DOHH2 (cell line): Measurements from ENCODE around the gene RGS17.

Experiments used
- H3F3A ChIP-seq: fragments of 200-600 bp; sonication (generic), shearing (Covaris generic); 2 replicates; pipeline ENCODE4 v1.6.0; 2016; ENCODE audit warnings: antibody characterized with exemption, mild to moderate bottlenecking; ENCODE audit not compliant: control insufficient read depth, insufficient read depth
- H3K27ac ChIP-seq: fragments of 200-600 bp; sonication (generic); 2 replicates; pipeline ENCODE4 v1.5.1; 2014; ENCODE audit warnings: low read depth, mild to moderate bottlenecking, low read length, moderate library complexity
- H3K27me3 ChIP-seq: fragments of 200-600 bp; sonication (generic); 2 replicates; pipeline ENCODE4 v1.6.1; 2014; ENCODE audit warnings: mild to moderate bottlenecking, low read length, mixed read lengths; ENCODE audit not compliant: control insufficient read depth
- H3K36me3 ChIP-seq: fragments of 200-600 bp; sonication (generic); 2 replicates; pipeline ENCODE4 v1.6.1; 2014; ENCODE audit warnings: mild to moderate bottlenecking, low read length, moderate library complexity, mixed read lengths; ENCODE audit not compliant: control insufficient read depth
- H3K4me1 ChIP-seq: fragments of 200-600 bp; sonication (generic); 2 replicates; pipeline ENCODE4 v1.6.1; 2014; ENCODE audit warnings: mild to moderate bottlenecking, low read length, mixed read lengths; ENCODE audit not compliant: control insufficient read depth
- H3K4me2 ChIP-seq: fragments of 200-600 bp; sonication (generic); 2 replicates; pipeline ENCODE4 v1.6.0; 2014; ENCODE audit warnings: mild to moderate bottlenecking, low read length, moderate library complexity
- H3K4me3 ChIP-seq: fragments of 200-600 bp; sonication (generic); 2 replicates; pipeline ENCODE4 v1.5.1; 2014; ENCODE audit warnings: mild to moderate bottlenecking, low read length, mixed read lengths
- H3K79me2 ChIP-seq: fragments of 200-600 bp; sonication (generic); 2 replicates; pipeline ENCODE4 v1.6.1; 2014; ENCODE audit warnings: mild to moderate bottlenecking, low read length, mixed read lengths; ENCODE audit not compliant: control insufficient read depth
- H3K9me2 ChIP-seq: fragments of 200-600 bp; sonication (generic); replicated peaks from 2 replicates; pipeline ENCODE4 v1.6.1; 2014; ENCODE audit warnings: mild to moderate bottlenecking, low read length, mixed read lengths; ENCODE audit not compliant: control insufficient read depth
- H3K9me3 ChIP-seq: fragments of 200-600 bp; sonication (generic); 2 replicates; pipeline ENCODE4 v1.6.1; 2014; ENCODE audit warnings: antibody characterized with exemption, low read length, mixed read lengths; ENCODE audit not compliant: control insufficient read depth, insufficient read depth
- H4K20me1 ChIP-seq: fragments of 200-600 bp; sonication (generic); 2 replicates; pipeline ENCODE4 v1.6.0; 2014; ENCODE audit warnings: low read depth, mild to moderate bottlenecking, antibody characterized with exemption, low read length, moderate library complexity; ENCODE audit not compliant: control insufficient read depth, insufficient read depth
- EZH2phosphoT487 ChIP-seq: fragments of 200-600 bp; sonication (generic); IDR thresholded peaks from 2 replicates; pipeline ENCODE4 v1.6.1; 2017; ENCODE audit warnings: borderline replicate concordance, mild to moderate bottlenecking, antibody characterized with exemption, low read length, moderate library complexity, mixed read lengths
- TF ChIP-seq, protein P1 (sequence below): fragments of 200-600 bp; sonication (generic); IDR thresholded peaks from one replicate; pipeline ENCODE4 v1.5.1; 2014; ENCODE audit warnings: antibody characterized with exemption, mild to moderate bottlenecking, low read depth, low read length; ENCODE audit not compliant: poor library complexity, severe bottlenecking

Gene RGS17

GRCh38 chr6:153018355-153018754, 112.7 kb downstream of the RGS17 start:
- TF ChIP-seq, protein P1, sequence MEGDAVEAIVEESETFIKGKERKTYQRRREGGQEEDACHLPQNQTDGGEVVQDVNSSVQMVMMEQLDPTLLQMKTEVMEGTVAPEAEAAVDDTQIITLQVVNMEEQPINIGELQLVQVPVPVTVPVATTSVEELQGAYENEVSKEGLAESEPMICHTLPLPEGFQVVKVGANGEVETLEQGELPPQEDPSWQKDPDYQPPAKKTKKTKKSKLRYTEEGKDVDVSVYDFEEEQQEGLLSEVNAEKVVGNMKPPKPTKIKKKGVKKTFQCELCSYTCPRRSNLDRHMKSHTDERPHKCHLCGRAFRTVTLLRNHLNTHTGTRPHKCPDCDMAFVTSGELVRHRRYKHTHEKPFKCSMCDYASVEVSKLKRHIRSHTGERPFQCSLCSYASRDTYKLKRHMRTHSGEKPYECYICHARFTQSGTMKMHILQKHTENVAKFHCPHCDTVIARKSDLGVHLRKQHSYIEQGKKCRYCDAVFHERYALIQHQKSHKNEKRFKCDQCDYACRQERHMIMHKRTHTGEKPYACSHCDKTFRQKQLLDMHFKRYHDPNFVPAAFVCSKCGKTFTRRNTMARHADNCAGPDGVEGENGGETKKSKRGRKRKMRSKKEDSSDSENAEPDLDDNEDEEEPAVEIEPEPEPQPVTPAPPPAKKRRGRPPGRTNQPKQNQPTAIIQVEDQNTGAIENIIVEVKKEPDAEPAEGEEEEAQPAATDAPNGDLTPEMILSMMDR: no peak
- TF ChIP-seq EZH2phosphoT487: no peak
- Histone ChIP-seq H3K4me2 (no peak overlapping the region), H3K36me3 (no peaks in the 10 kb centered on the region), H3K27ac (no peak overlapping the region), H3K27me3 (no peaks in the 10 kb centered on the region), H3K79me2 (no peaks in the 10 kb centered on the region), H3K4me1 (no peaks in the 10 kb centered on the region), H3F3A (no peaks in the 10 kb centered on the region), H3K4me3 (no peak overlapping the region), H3K9me2 (no peaks in the 10 kb centered on the region), H4K20me1 (no peaks in the 10 kb centered on the region), H3K9me3 (no peaks in the 10 kb centered on the region)

- no peaks in the 10 kb centered on the region for H3K4me1 ChIP-seq
- no peaks in the 10 kb centered on the region for H3F3A ChIP-seq
- no peak overlapping the region for H3K27ac ChIP-seq
- TF ChIP-seq EZH2phosphoT487: no peak
- TF ChIP-seq, protein P1: no peak
- H4K20me1 ChIP-seq: no peaks in the 10 kb centered on the region
- peaks cover 8% of the 10 kb centered on the region for H3K27me3 ChIP-seq
- H3K4me3 ChIP-seq: no peak overlapping the region
- no peaks in the 10 kb centered on the region for H3K9me3 ChIP-seq
- H3K79me2 ChIP-seq: no peaks in the 10 kb centered on the region
- no peak overlapping the region for H3K4me2 ChIP-seq
- H3K9me2 ChIP-seq: no peaks in the 10 kb centered on the region
- H3K36me3 ChIP-seq: no peaks in the 10 kb centered on the region
These were observed 114.2 kb downstream of the RGS17 start for GRCh38 chr6:153016846-153017245.

DNA sequence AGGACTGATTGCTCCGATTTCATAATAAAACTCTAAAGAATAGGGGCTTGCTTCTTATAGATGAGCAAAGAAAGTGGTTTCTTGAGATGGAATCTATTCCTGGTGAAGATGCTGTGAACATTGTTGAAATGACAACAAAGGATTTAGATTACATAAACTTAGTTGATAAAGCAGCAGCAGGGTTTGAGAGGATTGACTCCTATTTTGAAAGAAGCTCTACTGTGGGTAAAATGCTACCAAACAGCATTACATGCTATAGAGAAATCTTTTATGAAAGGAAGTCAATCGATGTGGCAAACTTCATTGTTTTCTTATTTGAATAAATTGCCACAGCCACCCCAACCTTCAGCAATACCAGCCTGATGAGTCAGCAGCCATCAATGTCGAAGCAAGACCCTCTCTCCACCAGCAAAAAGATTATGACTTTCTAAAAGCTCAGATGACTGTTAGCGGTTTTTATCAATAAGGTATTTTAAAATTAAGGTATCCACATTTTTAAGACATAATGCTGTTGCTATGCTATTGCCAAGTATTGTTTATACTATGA, 115.9 kb downstream of the RGS17 start:
- H3K36me3 ChIP-seq: no peaks in the 10 kb centered on the region

More for the DNA sequence above, 115.9 kb downstream of the RGS17 start:
- Histone ChIP-seq H3K27me3 (peaks cover 8% of the 10 kb centered on the region), H3F3A (no peaks in the 10 kb centered on the region), H4K20me1 (no peaks in the 10 kb centered on the region), H3K9me2 (no peaks in the 10 kb centered on the region), H3K4me1 (no peaks in the 10 kb centered on the region), H3K4me2 (no peak overlapping the region), H3K9me3 (no peaks in the 10 kb centered on the region), H3K79me2 (no peaks in the 10 kb centered on the region), H3K27ac (no peak overlapping the region), H3K4me3 (no peak overlapping the region)
- no peak for TF ChIP-seq EZH2phosphoT487
- TF ChIP-seq, protein P1: no peak
